ENCODE results near the gene GZMH.
"Not testable (repeated sequence)": the region's sequence is repeated elsewhere in the genome, so short reads cannot be mapped to it uniquely, and the experiment has no call there.

GZMH gene

GRCh38 chr14:24595073-24595808 is 14.2 kb downstream of the GZMH start:
- no peak for DNase-seq

DNA sequence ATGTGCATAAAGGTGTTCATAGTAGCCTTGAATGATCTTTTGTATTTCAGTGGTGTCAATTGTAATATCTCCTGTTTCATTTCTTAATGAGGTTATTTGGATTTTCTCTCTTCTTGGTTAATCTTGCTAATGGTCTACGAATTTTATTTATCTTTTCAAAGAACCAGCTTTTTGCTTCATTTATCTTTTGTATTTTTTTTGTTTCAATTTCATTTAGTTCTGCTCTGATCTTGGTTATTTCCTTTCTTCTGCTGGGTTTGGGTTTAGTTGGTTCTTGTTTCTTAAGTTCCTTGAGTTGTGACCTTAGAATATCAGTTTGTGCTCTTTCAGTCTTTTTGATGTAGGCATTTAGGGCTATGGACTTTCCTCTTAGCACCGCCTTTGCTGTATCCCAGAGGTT is 18.5 kb downstream of the GZMH start:
- not testable (repeated sequence) for DNase-seq

- not testable (repeated sequence) for DNase-seq
Observed at GRCh38 chr14:24584402-24584801, 25.1 kb downstream of the GZMH start.

GRCh38 chr14:24578558-24578957 is 30.9 kb downstream of the GZMH start:
- no peak for DNase-seq

GRCh38 chr14:24576771-24577170 is 32.7 kb downstream of the GZMH start:
- no peak for DNase-seq

DNA sequence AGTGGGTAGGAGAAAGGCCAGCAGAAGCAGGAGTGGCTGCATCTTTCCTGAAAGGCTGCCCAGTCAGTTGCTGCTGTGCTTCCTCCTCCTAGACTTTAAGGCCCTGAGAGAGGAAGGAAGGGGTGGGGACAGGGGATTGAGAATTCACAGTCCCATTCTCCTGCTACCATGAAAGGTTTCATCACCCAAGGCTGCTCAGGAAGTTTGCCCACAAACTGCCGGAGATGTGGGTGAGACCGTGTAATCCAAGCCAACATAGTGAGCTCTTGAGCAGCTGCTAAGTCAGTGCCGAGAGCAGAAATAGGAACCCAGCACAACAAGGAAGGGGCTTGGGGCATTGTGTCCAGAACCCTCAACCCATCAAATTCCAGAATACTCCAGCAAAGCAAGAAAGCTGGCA is 33.3 kb downstream of the GZMH start, which contains the start of gene CTSG:
Gene CTSG, minus strand, starts transcription at position 69 of the 400 bp plus-strand sequence. Its CDS starts 27 bp downstream, at position 42.
- DNase-seq = no peak

DNA sequence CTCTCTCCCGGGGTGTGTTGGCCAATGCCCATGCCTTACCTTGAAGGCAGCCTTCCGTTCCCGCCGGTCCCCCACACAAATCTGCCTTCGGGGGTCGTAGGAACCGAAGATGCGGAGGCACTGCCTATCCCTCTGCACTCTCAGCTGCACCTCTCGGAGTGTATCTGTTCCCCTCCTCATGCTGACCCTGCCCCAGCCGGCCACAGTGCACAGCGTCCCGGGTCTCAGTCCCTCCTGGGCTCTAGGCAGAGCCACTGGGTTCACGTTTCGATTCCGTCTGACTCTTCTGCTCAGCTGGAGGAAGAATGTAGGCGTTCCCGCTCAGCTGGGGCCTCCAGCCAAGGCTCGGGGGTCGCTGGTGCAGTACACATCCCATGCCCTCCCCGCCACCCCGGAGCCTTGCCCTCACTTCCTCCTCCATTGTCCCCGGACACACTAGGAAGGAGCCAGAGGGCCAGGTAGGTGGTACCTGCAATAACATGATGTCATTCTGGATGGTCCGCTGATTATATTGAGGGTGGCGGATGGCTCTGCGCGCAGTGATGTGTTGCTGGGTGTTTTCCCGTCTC is 35.2 kb downstream of the GZMH start:
- no peak for DNase-seq

GRCh38 chr14:24566318-24566717 is 43.2 kb downstream of the GZMH start:
- no peak for DNase-seq

GRCh38 chr14:24565766-24566165 is 43.7 kb downstream of the GZMH start:
- no peak for DNase-seq

GRCh38 chr14:24563505-24563904 is 46.0 kb downstream of the GZMH start:
- no peak for DNase-seq

DNA sequence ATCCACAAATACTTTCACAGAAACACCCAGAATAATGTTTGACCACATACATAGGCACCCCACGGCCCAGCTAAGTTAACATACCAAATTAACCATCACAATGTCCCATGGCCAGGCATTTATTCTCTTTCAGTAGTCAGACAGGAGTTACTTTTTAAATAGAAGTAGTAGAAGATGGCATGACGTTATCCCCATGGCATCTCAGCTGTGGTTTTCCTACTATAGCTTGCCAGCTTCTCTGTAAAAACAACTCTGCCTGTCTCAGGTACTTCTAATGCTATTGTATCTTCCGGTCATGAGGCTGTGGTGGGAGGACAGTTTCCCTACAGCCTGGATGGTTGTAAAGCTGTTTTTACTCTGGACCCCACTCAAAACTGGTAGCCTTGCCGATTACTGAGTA is 52.7 kb downstream of the GZMH start:
- DNase-seq = no peak

Data from T-helper 9 cell (primary cell).